Regular cardiac myocyte (primary cell): ENCODE measurements around the gene COIL. TPM values are rescaled to one million over a fixed set of nuclear protein-coding genes. Genes with fewer than 3 reads are reported as not detected.

ENCODE experiments used
- total RNA-seq: library from RNA; depleted of rRNA; stranded (reverse); fragments of >200 nt; gene quantifications from 2 replicates; pipeline ENCODE4 v1.2.3, GENCODE V29; 2014

Gene COIL
- 11.0 and 15.0 TPM in 2 replicates for total RNA-seq

GRCh38 chr17:56960596-56961538 lies at the start of gene COIL:
COIL (minus strand) TSS chr17:56961050; CDS start chr17:56961019, 31 bp downstream.

GRCh38 chr17:56977673-56978395 lies 17.0 kb upstream of the COIL start, which contains the start of gene SCPEP1:
SCPEP1 (plus strand) TSS chr17:56978131; CDS start chr17:56978160, 29 bp downstream.

GRCh38 chr17:56913867-56914580 lies 46.8 kb downstream of the COIL start, which contains the start of gene TRIM25:
TRIM25 (minus strand) TSS chr17:56914049; CDS start chr17:56913988, 61 bp downstream.

Other genes with a start within 250 kb of the COIL start
- 0.58 and 1.4 TPM in 2 replicates for gene C17orf67, start 127.1 kb downstream of the COIL start, total RNA-seq
- gene DGKE, start 126.9 kb downstream of the COIL start, total RNA-seq = 5.0 and 5.6 TPM in 2 replicates
- 19.7 and 21.7 TPM in 2 replicates for gene TRIM25, start 47.0 kb downstream of the COIL start, total RNA-seq
- gene SCPEP1, start 17.1 kb upstream of the COIL start, total RNA-seq = 29.9 and 138 TPM in 2 replicates
- 11.0 and 15.9 TPM in 2 replicates for gene AKAP1, start 124.2 kb upstream of the COIL start, total RNA-seq